ENCODE data around the gene NAALADL2. TPM values are rescaled to one million over a fixed set of nuclear protein-coding genes. Genes with fewer than 3 reads are reported as not detected.

Gene NAALADL2
- polyA plus RNA-seq, 1 experiment = 6.3 TPM

GRCh38 chr3:175295248-175296130 is 436.4 kb downstream of the NAALADL2 start:
- no peak for TF ChIP-seq CTCF (IDR thresholded peaks at IDR 0.05; ENCODE audit: low read depth, low read length)
- DNase-seq (ENCODE audit: low read depth, low spot score) = no peak
- ChIA-PET POLR2A (no interaction called here), CTCF (no interaction called here)
- Histone ChIP-seq H3K4me3 (ENCODE audit: low read depth, low read length) (no peak overlapping the region), H3K9me3 (ENCODE audit: control insufficient read depth, insufficient read depth, low read length) (no peaks in the 10 kb centered on the region), H3K27me3 (ENCODE audit: control insufficient read depth, insufficient read depth, low read length) (no peaks in the 10 kb centered on the region), H3K27ac (ENCODE audit: low read depth, low read length) (no peak overlapping the region)

GRCh38 chr3:175297216-175297615 is 438.1 kb downstream of the NAALADL2 start:
- Histone ChIP-seq H3K4me3 (ENCODE audit: low read depth, low read length) (no peak overlapping the region), H3K9me3 (ENCODE audit: control insufficient read depth, insufficient read depth, low read length) (no peaks in the 10 kb centered on the region), H3K27ac (ENCODE audit: low read depth, low read length) (no peak overlapping the region), H3K27me3 (ENCODE audit: control insufficient read depth, insufficient read depth, low read length) (no peaks in the 10 kb centered on the region)
- DNase-seq (ENCODE audit: low read depth, low spot score) = no peak
- TF ChIP-seq CTCF (IDR thresholded peaks at IDR 0.05; ENCODE audit: low read depth, low read length) = no peak
- POLR2A ChIA-PET = no interaction called here
- CTCF ChIA-PET = no interaction called here

- no peak for TF ChIP-seq CTCF (IDR thresholded peaks at IDR 0.05; ENCODE audit: low read depth, low read length)
Observed at GRCh38 chr3:175301741-175302140, 442.6 kb downstream of the NAALADL2 start.

GRCh38 chr3:175304404-175304803 is 445.3 kb downstream of the NAALADL2 start:
- no peak overlapping the region for H3K4me3 ChIP-seq (ENCODE audit: low read depth, low read length)
- DNase-seq (ENCODE audit: low read depth, low spot score) = no peak
- no peaks in the 10 kb centered on the region for H3K9me3 ChIP-seq (ENCODE audit: control insufficient read depth, insufficient read depth, low read length)
- H3K27me3 ChIP-seq (ENCODE audit: control insufficient read depth, insufficient read depth, low read length) = no peaks in the 10 kb centered on the region
- TF ChIP-seq CTCF (IDR thresholded peaks at IDR 0.05; ENCODE audit: low read depth, low read length) = no peak
- POLR2A ChIA-PET = no interaction called here
- no peak overlapping the region for H3K27ac ChIP-seq (ENCODE audit: low read depth, low read length)
- CTCF ChIA-PET = no interaction called here

More at GRCh38 chr3:175301741-175302140, 442.6 kb downstream of the NAALADL2 start:
- H3K4me3 ChIP-seq (ENCODE audit: low read depth, low read length) = no peak overlapping the region
- no peak for DNase-seq (ENCODE audit: low read depth, low spot score)
- CTCF ChIA-PET = no interaction called here
- H3K27me3 ChIP-seq (ENCODE audit: control insufficient read depth, insufficient read depth, low read length) = no peaks in the 10 kb centered on the region
- POLR2A ChIA-PET = no interaction called here
- no peaks in the 10 kb centered on the region for H3K9me3 ChIP-seq (ENCODE audit: control insufficient read depth, insufficient read depth, low read length)
- no peak overlapping the region for H3K27ac ChIP-seq (ENCODE audit: low read depth, low read length)

GRCh38 chr3:175307642-175308041 is 448.5 kb downstream of the NAALADL2 start:
- CTCF ChIA-PET = no interaction called here
- Histone ChIP-seq H3K9me3 (ENCODE audit: control insufficient read depth, insufficient read depth, low read length) (no peaks in the 10 kb centered on the region), H3K4me3 (ENCODE audit: low read depth, low read length) (no peak overlapping the region), H3K27me3 (ENCODE audit: control insufficient read depth, insufficient read depth, low read length) (no peaks in the 10 kb centered on the region), H3K27ac (ENCODE audit: low read depth, low read length) (no peak overlapping the region)
- no peak for DNase-seq (ENCODE audit: low read depth, low spot score)
- POLR2A ChIA-PET = no interaction called here
- TF ChIP-seq CTCF (IDR thresholded peaks at IDR 0.05; ENCODE audit: low read depth, low read length) = no peak
